Motor neuron (in vitro differentiated cells): ENCODE results near the gene DHX36. TPM values are rescaled to one million over a fixed set of nuclear protein-coding genes. Genes with fewer than 3 reads are reported as not detected.

Source experiments
- ATAC-seq, 8 experiments: fragments of 200-7000 bp; cut with Tn5 transposase; replicated peaks in 6 of 8; 2 replicates each; pipeline ENCODE4 v1.8.0; 2021; ENCODE audit warnings: mild to moderate bottlenecking in 8 of 8, moderate library complexity in 8 of 8
- H3K27ac ChIP-seq, 2 donors: fragments of 250-450 bp; sonication (Bioruptor Pico); 2 replicates each; pipeline ENCODE4 v1.9.0; 2021; ENCODE audit warnings: antibody characterized with exemption in 2 of 2, mild to moderate bottlenecking in 2 of 2, moderate library complexity in 1 of 2
- H3K4me1 ChIP-seq, 2 donors: fragments of 250-450 bp; sonication (Bioruptor Pico); replicated peaks in 1 of 2; 2 replicates each; pipeline ENCODE4 v1.6.1; 2021; ENCODE audit warnings: antibody characterized with exemption in 2 of 2, mild to moderate bottlenecking in 2 of 2, moderate library complexity in 1 of 2
- H3K4me3 ChIP-seq, 5 donors: fragments of 250-450 bp; sonication (Bioruptor Pico); 2 replicates each; pipeline ENCODE4 v1.9.0; 2021; ENCODE audit warnings: antibody characterized with exemption in 5 of 5, mild to moderate bottlenecking in 5 of 5, moderate library complexity in 4 of 5
- WGBS, 10 experiments: fragments of 450-650 bp; shearing (Covaris generic); methylation state at CpG; one replicate each; pipeline ENCODE4 v1.0.0; 2022; 5-methylcytosine and 5-hydroxymethylcytosine counted together
- in situ Hi-C, 9 experiments: fragments of 400-800 bp; cut with MboI; loops; one replicate each; pipeline ENCODE4 v1.15.0; 2021; ENCODE audit warnings: low sequenced_read_pairs in 9 of 9, low pct_unique_long_range_greater_than_20kb in 2 of 9; ENCODE audit not compliant: unreplicated experiment in 9 of 9
- total RNA-seq, 8 experiments: library from RNA; unstranded; fragments of 300-600 nt; gene quantifications; 2 replicates each; pipeline versions ENCODE4 v1.2.3 to v1.2.4, GENCODE V29; 2022

DHX36 gene
- total RNA-seq, 8 experiments from 2014 or later = 49.7 to 143 (median 67.0) TPM

- in situ Hi-C loops = loop anchor here in 3 of 9 experiments (25.0 kb wide), 3 partner anchors 148 to 1198 kb away; no protein-coding TSS in a partner anchor
- no peak overlapping the region for H3K27ac ChIP-seq
- H3K4me3 ChIP-seq = no peak overlapping the region
- no peaks in the 10 kb centered on the region for H3K4me1 ChIP-seq
- 88 to 100% (median 96%) methylated on average over 1 of the region's 1 CpG; no CpG with 5 or more reads in 4 of the 10 experiments for WGBS, 10 experiments
- ATAC-seq = peak in 1 of 8 experiments; percentile 37
Observed at GRCh38 chr3:154235330-154235729, 89.0 kb downstream of the DHX36 start.

- in situ Hi-C loops = loop anchor here in 3 of 9 experiments (25.0 kb wide), 3 partner anchors 142 to 1192 kb away; no protein-coding TSS in a partner anchor
- peak in 1 of 8 experiments; percentile 51 for ATAC-seq
- Histone ChIP-seq H3K4me1 (no peaks in the 10 kb centered on the region), H3K4me3 (no peak overlapping the region), H3K27ac (no peak overlapping the region)
- 67 to 100% (median 91%) methylated on average over 1 to 2 of the region's 2 CpGs; no CpG with 5 or more reads in 4 of the 10 experiments for WGBS, 10 experiments
Observed at GRCh38 chr3:154229217-154229590, 95.1 kb downstream of the DHX36 start.

GRCh38 chr3:154228561-154229216 is 95.6 kb downstream of the DHX36 start:
- Histone ChIP-seq H3K27ac (no peak overlapping the region), H3K4me3 (no peak overlapping the region), H3K4me1 (no peaks in the 10 kb centered on the region)
- ATAC-seq = peak in 1 of 8 experiments; percentile 8
- in situ Hi-C loops = loop anchor here in 3 of 9 experiments (25.0 kb wide), 3 partner anchors 141 to 1191 kb away; no protein-coding TSS in a partner anchor
- WGBS, 10 experiments = 57 to 100% (median 80%) methylated on average over 1 to 6 of the region's 6 CpGs; no CpG with 5 or more reads in 1 of the 10 experiments

- H3K27ac ChIP-seq = no peak overlapping the region
- in situ Hi-C loops = loop anchor here in 3 of 9 experiments (25.0 kb wide), 3 partner anchors 140 to 1190 kb away; no protein-coding TSS in a partner anchor
- ATAC-seq = no peak
- H3K4me1 ChIP-seq = no peaks in the 10 kb centered on the region
- no peak overlapping the region for H3K4me3 ChIP-seq
- WGBS, 10 experiments = 38 to 100% (median 73%) methylated on average over 1 to 3 of the region's 3 CpGs; no CpG with 5 or more reads in 1 of the 10 experiments
Observed at GRCh38 chr3:154227531-154227930, 96.8 kb downstream of the DHX36 start.

GRCh38 chr3:154225536-154225935 is 98.8 kb downstream of the DHX36 start:
- Histone ChIP-seq H3K4me3 (no peak overlapping the region), H3K27ac (no peak overlapping the region), H3K4me1 (no peaks in the 10 kb centered on the region)
- no peak for ATAC-seq
- WGBS, 10 experiments = 60 to 100% (median 92%) methylated on average over 1 to 2 of the region's 2 CpGs; no CpG with 5 or more reads in 1 of the 10 experiments
- in situ Hi-C loops = loop anchor here in 3 of 9 experiments (25.0 kb wide), 3 partner anchors 138 to 1188 kb away; no protein-coding TSS in a partner anchor

GRCh38 chr3:154224866-154225265 is 99.4 kb downstream of the DHX36 start:
- ATAC-seq = no peak
- Histone ChIP-seq H3K4me3 (no peak overlapping the region), H3K4me1 (no peaks in the 10 kb centered on the region), H3K27ac (no peak overlapping the region)
- in situ Hi-C loops = loop anchor here in 3 of 9 experiments (25.0 kb wide), 3 partner anchors 138 to 1188 kb away; no protein-coding TSS in a partner anchor

GRCh38 chr3:154224366-154224765 is 99.9 kb downstream of the DHX36 start:
- H3K27ac ChIP-seq = no peak overlapping the region
- WGBS, 10 experiments = 59 to 100% (median 82%) methylated on average over 2 to 6 of the region's 6 CpGs; no CpG with 5 or more reads in 2 of the 10 experiments
- no peak for ATAC-seq

GRCh38 chr3:154223519-154223918 is 100.8 kb downstream of the DHX36 start:
- Histone ChIP-seq H3K4me3 (no peak overlapping the region), H3K4me1 (peaks cover 0 to 5% of the 10 kb centered on the region in 2 donors), H3K27ac (no peak overlapping the region)
- in situ Hi-C loops = no loop called here
- peak in 3 of 8 experiments; percentile 73 to 94 (median 73) for ATAC-seq

More at GRCh38 chr3:154224366-154224765, 99.9 kb downstream of the DHX36 start:
- H3K4me1 ChIP-seq = no peaks in the 10 kb centered on the region
- in situ Hi-C loops = no loop called here
- no peak overlapping the region for H3K4me3 ChIP-seq

Other genes starting within 250 kb of the DHX36 start
- 10 to 100 TPM in 4 of 8 experiments, 1 to 10 TPM in 4; 1.5 to 56.3 (median 7.8) TPM for gene ARHGEF26, start 203.1 kb downstream of the DHX36 start, total RNA-seq
- gene GPR149, start 105.7 kb upstream of the DHX36 start, total RNA-seq = 1 to 10 TPM in 3 of 8 experiments, under 1 TPM in 2, not detected in 3; 0.36 to 5.2 (median 1.9) TPM